ENCODE results near the gene ATP1A1. TPM values are rescaled to one million over a fixed set of nuclear protein-coding genes. Genes with fewer than 3 reads are reported as not detected.

The ATP1A1 gene
- total RNA-seq, 1 donor from 2014 or later: 518 TPM

GRCh38 chr1:116453481-116453880 is 80.4 kb downstream of the ATP1A1 start:
- no peaks in the 10 kb centered on the region for H3K27me3 ChIP-seq (ENCODE audit: low read depth)
- DNase-seq (no peak), ATAC-seq (no peak)
- no peaks in the 10 kb centered on the region for H3K9me3 ChIP-seq
- TF ChIP-seq CTCF (IDR thresholded peaks at IDR 0.05): no peak
- intact Hi-C loops (cut with DNase I): no loop called here
- H3K27ac ChIP-seq: no peak overlapping the region
- no peaks in the 10 kb centered on the region for H3K36me3 ChIP-seq
- H3K4me3 ChIP-seq: no peak overlapping the region
- no peaks in the 10 kb centered on the region for H3K4me1 ChIP-seq

GRCh38 chr1:116453906-116454305 is 80.9 kb downstream of the ATP1A1 start:
- no peaks in the 10 kb centered on the region for H3K4me1 ChIP-seq
- H3K4me3 ChIP-seq: no peak overlapping the region
- DNase-seq (no peak), ATAC-seq (peak in 1 of 2 donors; percentile 19)
- H3K36me3 ChIP-seq: no peaks in the 10 kb centered on the region
- no peaks in the 10 kb centered on the region for H3K27me3 ChIP-seq (ENCODE audit: low read depth)
- intact Hi-C loops (cut with DNase I): no loop called here
- no peak for TF ChIP-seq CTCF (IDR thresholded peaks at IDR 0.05)
- H3K9me3 ChIP-seq: no peaks in the 10 kb centered on the region
- no peak overlapping the region for H3K27ac ChIP-seq

Other genes starting within 250 kb of the ATP1A1 start
- 39.5 TPM for gene CD58, start 197.8 kb downstream of the ATP1A1 start, total RNA-seq

All from lower lobe of right lung (tissue), 2 donors.